GM18507 (cell line): ENCODE results near the gene GDPGP1.
"Not testable (repeated sequence)": the region's sequence is repeated elsewhere in the genome, so short reads cannot be mapped to it uniquely, and the experiment has no call there.

ENCODE experiments used
- DNase-seq: peaks from one replicate; pipeline ENCODE4 v3.0.0; 2011; ENCODE audit warnings: low read depth; ENCODE audit not compliant: insufficient read length; ENCODE audit errors: extremely low spot score
- FAIRE-seq: peaks from 2 replicates; lab custom pipeline; 2011; peaks lifted over from hg19 to GRCh38; lab: Jason Lieb, UNC

The GDPGP1 gene

DNA sequence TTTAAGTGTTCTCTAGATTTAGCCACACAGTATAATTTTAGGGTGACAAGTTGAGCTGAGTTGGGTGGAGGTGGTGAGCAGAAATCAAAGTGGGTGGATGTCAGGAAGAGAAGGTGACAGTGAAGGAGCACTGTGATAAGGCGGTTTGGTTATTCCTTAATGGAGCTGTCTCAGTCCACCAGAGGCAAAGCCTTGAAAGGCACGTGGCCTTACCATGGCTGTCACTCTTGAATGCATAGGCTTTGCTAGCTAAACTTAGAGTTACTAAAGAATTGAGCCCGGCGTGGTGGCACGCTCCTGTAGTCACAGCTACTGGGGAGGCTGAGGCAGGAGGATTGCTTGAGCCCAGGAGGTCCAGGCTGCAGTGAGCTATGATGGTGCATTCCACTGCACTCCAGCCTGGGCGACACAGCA is 14.8 kb downstream of the GDPGP1 start:
- DNase-seq: no peak
- no peak for FAIRE-seq

DNA sequence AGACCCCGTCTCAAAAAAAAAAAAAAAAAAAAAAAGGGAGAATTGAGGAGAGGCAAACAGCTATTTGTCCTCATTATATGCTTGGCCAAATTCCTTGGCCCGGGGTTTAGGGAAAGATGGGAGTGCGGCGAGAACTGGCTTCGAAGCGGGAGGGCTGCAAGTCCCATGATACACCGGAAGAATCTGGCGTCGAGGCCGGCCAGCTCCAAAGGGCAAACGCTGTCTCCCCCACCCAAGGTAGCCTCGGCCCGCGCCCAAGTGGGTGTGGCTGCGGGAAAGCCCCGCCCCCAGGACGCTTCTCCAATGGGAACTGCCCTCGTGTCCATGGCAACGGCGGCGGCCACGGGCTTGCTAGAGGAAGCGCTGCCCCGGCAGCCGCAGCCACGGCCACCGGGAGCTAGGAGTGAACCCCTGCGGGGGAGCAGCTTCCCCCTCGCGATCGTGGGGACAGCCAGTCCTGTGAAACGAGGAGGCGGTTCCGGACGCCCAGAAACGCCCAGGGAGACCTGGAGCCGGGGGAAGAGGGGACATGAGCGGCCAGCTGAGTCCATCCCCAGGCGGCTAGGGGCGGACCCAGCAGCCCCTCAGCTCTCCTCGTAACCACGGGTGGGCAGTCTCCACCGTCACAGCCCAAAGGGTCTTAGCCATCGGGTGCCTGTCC is 15.3 kb downstream of the GDPGP1 start, which contains the start of gene TTLL13:
Gene TTLL13, plus strand, starts transcription at position 354 of the 661 bp plus-strand sequence. CDS start 1,075 bp downstream, outside the sequence.
- no peak for FAIRE-seq
- peak; percentile 64 for DNase-seq

DNA sequence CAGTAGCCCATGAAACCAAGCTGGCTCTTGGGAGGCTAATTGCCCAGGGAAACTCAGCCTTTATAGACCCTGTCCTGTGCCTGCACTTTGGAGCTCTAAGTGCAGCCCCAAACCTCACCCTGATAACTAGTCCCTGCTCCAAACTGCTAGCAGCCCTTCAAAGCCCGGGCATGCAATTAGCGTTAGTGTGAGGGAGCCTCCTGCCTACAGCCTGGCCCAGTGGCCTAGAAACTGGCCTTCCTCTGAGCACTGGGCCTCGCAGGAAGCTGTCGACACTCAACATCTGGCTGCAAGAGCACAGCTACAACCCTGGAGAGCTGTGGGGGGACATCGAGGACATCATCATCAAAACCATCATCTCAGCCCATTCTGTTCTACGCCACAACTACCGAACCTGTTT is 23.8 kb downstream of the GDPGP1 start:
- FAIRE-seq: no peak
- no peak for DNase-seq

DNA sequence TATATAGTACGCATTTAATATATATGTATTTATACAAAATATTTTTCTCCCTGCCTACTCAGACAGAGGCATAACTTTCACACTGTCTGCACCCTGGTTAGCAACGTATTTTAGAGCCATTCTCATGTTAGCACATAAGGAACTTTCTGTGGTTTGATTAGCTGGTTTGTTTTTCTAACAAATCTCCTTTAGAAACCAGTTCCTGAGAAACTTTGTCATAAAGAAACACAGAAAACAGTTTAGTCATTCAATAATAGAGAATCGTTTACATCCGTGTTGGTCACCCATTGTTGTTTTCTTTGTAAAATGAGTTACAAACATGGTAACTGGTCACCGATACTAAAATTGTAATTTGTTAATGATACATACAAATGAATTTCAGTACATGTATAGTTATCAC is 25.5 kb downstream of the GDPGP1 start:
- DNase-seq: peak; percentile 14
- FAIRE-seq: peak; percentile 73

DNA sequence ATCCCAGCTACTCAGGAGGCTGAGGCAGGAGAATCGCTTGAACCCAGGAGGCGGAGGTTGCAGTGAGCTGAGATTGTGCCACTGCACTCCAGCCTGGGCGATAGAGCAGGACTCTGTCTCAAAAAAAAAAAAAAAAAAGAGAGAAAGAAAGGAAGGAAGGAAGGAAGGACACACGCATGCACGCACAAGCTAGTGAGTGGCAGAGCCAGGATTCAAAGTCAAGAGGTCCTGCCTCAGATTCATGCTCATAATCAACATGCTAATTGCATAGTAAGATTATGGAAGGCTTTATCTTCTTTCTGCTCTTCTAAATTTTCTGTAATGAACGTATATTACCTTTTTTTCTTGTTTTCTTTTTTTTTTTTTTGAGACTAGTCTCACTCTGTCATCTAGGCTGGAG is 26.7 kb downstream of the GDPGP1 start:
- not testable (repeated sequence) for FAIRE-seq, DNase-seq

DNA sequence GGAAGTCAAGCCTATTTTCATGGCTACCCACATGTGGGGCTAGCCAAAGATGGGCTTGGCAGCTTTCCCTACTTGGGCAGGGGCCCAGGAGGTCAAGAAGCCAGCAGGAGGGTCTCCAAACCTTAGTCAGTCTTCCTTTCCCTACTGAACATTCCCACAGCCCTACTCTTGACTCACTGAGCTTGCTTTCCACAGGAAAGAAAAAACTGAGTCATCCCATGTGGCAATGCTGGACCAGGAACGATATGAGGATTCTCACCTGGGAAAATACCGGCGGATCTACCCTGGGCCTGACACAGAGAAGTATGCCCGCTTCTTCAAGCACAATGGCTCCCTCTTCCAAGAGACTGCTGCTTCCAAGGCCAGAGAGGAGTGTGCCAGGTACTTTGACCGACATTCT is 27.8 kb downstream of the GDPGP1 start:
- FAIRE-seq: no peak
- no peak for DNase-seq

DNA sequence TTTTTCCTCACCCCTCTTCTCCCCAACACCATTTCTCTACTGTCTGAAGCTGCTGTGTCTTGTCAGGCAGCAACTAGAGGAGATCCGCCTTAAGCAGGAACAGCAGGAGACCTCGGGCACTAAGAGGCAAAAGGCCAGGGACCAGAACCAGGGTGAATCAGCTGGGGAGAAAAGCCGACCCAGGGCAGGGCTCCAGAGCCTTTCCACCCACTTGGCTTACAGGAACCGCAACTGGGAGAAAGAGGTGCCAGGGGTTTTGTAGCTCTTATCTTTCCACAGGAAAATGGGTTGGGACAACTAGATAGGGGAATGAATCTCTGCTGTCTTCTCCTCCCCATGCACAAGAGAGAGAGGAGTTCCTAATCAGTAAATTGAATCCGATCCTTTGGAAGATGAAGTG is 28.4 kb downstream of the GDPGP1 start:
- DNase-seq (no peak), FAIRE-seq (no peak)

DNA sequence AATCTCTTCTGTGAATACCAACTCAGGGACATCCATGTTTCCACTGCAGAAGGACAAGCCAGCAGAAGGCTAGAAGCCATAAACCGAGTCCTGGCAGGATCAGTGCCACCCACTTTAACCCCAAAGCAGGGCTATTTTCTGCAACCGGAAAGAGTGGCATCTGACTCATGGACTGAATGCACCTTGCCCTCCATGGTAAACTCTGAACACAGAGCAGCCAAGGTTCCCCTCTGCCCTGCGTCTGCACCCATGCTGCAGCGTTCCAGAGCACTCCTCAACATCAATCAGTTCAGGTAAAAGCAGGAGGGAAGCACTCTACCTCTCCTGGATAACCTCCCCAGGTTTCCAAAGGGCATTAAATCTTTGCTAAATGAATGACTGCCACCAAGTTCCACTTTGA is 30.7 kb downstream of the GDPGP1 start:
- DNase-seq (no peak), FAIRE-seq (no peak)

DNA sequence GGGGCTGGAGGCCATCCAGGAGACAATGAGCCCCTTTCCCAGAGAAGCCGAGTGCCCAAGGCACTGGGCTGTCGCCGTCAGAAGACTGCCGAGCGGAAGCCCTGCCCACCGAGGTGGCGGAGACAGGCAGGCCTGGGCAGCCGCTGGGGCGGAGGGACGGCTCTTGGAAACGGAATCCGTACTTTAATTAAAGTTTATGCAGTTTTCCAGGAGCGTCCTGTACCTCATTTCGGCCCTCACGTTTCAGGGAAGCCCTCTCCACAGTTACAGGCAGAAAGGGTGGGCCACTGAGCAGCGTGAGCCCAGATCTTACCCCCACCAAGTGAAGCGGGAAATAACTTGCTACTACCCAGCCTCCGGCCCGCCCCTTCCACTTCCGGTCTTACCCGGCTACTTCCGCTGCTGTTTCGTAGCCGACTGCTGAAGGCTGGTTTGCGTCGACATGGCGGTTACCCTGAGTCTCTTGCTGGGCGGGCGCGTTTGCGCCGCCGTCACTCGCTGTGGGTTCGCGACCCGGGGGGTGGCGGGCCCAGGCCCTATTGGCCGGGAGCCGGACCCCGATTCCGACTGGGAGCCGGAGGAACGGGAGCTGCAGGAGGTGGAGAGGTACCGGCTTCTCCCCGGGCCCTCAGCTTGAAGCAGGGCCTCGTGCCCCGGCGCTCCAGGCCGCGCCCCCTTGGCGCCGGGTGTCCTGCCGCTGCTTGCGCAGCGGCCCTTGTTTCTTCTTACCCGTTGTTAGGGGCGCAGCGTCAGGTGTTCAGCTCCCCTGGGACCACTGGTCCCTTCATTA is 31.5 kb downstream of the GDPGP1 start, which contains the start of gene NGRN:
Gene NGRN, plus strand, starts transcription at position 402 of the 790 bp plus-strand sequence. Its CDS starts 41 bp downstream, at position 443.
- DNase-seq (peak; percentile 70), FAIRE-seq (peak; percentile 92)

DNA sequence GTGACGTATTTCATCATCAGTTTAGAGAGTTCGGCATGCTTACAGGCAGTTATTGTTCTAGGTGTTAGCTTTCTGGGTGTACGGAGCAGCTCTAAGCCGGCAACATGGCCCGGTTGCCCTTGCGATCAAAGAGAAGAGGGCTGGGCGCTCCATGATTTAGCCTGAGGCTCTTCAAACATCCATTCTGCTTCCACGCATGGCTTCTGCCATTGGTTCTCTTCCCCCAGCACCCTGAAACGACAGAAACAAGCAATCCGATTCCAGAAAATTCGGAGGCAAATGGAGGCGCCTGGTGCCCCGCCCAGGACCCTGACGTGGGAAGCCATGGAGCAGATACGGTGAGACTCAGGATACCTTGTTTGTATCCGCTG is 32.0 kb downstream of the GDPGP1 start:
- FAIRE-seq (peak; percentile 35), DNase-seq (no peak)

DNA sequence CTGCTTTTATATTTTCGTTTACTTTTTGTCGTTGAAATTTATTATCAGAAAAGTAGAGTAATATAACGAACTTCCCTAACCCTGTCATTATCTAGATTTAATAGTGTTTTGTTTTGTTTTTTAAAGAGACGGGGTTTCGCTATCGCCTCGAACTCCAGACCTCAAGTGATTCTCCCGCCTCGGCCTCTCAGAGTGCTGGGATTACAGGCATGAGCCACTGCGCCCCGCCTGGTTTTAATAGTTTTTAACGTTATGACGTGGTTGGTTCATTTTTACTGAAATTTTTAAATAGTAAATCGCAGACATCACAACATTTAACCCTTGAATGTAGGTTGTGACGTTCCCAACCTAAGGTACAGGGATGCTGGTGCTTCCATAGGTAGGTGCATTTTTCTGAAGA is 32.5 kb downstream of the GDPGP1 start:
- DNase-seq (no peak), FAIRE-seq (no peak)

DNA sequence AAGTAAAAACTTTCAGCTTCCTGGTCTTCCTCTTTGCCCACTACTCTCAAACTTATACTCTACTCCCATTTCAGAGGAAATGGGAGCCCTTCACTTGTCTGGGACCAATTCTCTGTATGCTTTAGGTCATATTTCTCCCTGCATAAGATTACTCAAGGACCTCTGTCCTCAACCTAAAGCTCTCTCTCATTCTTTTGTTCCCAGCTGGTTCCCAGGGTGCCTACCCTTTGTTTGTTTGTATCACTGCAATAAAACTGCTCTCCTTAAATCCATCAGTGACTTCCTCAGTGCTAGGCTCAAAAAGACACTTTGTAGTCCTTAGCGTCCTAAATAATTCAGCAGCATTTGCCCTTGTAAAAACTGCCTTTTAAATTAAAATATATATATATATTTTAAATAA is 34.4 kb downstream of the GDPGP1 start:
- FAIRE-seq (no peak), DNase-seq (no peak)

DNA sequence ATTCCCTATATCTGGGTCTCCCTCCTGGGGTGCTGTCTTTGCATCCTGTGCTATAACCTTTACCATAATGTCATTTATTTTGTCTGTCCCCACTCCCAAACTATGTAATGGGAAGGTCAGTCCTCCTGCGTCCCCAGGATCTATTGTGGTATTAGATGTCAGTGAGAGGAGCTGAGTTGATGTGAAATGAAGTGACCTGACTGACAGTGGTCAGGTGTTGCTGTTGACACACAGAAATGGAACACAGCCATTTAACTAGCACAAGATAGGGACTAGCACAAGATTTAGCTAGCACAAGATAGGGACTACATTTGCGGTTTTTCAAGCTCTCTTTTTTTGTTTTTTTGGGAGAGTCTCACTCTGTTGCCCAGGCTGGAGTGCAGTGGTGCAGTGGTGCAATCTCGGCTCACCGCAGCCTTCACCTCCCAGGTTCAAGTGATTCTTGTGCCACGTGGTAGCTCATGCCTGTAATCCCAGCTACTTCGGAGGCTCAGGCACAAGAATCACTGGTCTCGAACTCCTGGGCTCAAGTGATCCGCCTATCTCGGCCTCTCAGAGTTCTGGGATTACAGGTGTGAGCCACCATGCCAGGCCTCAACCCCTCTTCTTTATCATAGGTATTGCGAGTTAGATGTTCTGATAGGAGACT is 36.6 kb downstream of the GDPGP1 start:
- DNase-seq: no peak
- no peak for FAIRE-seq

DNA sequence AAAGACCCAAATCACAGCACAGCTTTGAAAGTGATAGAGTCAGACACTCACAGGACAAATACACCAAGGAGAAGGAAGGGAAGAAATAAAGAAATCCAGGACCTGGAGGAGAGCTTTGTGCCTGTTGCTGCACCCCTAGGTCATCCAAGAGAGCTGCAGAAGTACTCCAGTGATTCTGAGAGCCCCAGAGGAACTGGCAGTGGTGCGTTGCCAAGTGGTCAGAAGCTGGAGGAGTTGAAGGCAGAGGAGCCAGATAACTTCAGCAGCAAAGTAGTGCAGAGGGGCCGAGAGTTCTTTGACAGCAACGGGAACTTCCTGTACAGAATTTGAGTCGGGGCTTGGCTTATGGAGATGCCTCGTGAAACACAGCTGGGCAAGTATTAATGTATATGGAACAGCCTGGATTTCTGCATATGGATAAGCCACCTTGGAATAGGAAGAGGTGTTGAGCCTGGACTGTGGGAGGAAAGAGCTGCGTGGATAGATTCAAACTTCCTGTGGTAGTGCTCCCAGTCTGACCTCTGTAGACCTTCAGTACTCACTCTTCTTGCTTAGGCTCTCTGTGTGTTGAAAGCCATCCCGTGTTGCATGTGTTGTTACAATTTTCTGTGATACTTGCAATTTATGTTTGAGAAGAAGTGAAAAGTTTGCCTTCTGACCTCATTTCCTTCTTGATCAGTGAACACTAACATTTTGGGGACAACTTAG is 37.6 kb downstream of the GDPGP1 start:
- DNase-seq (no peak), FAIRE-seq (no peak)

DNA sequence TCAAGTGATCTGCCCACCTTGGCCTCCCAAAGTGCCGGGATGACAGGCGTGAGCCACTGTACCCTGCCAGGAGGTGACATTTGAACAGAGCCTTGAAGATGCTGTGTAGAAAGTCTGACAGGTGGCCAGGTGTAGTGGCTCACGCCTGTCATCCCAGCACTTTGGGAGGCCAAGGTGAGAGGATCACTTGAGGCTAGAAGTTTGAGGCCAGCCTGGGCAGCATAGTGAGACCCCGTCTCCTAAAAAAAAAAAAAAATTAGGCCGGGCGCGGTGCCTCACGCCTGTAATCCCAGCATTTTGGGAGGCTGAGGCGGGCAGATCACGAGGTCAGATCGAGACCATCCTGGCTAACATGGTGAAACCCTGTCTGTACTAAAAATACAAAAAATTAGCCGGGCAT is 44.5 kb downstream of the GDPGP1 start:
- not testable (repeated sequence) for DNase-seq, FAIRE-seq

DNA sequence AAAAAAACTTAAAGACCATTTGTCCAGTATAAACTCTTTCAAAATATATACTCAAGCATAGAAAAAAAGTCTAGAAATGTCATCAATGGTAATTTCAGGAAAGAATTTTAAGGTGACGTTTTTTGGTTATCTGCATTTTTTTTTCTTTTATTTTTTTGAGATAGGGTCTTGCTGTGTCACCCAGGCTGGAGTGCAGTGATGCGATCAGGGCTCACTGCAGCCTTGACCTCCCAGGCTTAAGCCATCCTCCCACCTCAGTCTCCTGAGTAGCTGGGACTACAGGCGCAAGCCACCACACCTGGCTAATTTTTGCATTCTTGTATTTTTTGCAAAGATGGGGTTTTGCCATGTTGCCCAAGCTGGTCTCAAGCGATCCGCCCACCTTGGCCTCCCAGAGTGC is 46.7 kb downstream of the GDPGP1 start:
- not testable (repeated sequence) for DNase-seq, FAIRE-seq

DNA sequence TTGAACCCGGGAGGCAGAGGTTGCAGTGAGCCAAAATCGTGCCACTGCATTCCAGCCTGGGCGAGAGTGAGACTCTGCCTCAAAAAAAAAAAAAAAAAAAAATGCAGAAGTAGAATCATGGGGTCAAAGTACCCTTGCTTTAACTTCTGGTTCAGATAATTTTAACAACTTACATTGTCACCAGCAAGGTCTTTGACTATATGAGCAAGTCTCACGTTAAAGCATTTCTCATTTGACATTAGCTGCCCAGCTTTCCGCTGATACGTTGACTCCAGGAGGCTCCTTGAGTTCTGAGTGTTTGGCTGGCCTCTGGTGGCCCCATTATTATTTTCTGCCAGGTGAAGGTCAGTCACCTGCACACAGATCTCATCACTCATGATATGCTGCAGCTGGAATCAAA is 47.6 kb downstream of the GDPGP1 start:
- FAIRE-seq, DNase-seq: not testable (repeated sequence)

DNA sequence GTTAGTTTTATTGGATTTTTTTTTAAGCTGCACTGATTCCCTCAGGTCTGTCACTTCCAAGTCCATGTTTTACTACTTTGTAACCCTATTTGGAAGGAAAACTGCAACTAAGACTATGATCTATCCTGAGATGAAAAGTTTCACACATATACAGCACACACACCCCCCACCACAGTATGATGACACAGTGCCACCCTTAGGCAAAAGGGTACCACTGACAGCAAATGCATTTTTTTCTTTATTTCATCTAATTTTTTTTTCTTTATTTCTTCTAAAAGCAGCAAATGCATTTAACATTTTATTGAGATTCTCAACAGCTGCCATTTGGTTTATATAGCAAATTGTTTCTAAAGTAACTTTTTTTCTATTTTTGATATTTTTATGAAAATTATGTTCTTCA is 52.7 kb downstream of the GDPGP1 start:
- FAIRE-seq: no peak
- DNase-seq: no peak

DNA sequence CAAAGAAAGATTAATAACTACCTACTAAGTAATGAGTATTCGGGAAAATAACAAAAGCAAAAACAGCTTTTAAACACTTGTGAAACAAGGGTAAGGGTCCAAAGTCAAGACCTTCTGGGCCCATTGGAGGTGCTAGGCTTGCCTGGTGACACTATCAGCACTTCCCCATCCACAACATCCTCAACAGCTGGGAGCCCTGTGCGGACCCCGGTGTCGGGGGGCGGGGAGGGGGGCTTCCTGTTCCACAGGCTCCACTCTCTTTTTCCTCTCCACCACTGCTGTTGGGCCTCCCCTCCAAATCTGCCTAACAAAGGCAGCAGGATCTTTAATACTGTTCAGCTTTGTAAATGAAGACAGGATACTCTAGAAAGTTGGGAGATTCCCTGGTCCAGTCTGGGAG is 53.1 kb downstream of the GDPGP1 start:
- no peak for FAIRE-seq
- no peak for DNase-seq

DNA sequence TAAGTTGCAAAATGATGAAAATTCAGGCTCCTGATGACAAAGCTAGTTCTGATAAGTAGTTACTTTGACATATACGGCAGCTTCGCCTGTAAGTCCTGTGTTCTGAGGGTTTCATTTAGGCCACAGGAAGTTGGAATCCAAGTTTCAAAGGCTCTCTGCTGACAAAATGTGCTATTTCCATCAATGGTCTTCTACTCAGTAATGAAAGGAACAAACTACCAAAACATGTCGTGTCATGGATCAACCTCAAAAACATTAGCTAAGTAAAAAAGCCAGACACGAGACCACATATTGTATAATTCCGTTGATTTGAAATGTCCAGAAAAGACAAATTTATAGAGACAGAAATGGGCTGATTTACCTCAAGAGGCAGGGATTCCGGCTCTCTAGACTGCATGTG is 53.9 kb downstream of the GDPGP1 start:
- no peak for FAIRE-seq

More for the DNA sequence above, 53.9 kb downstream of the GDPGP1 start:
- no peak for DNase-seq
